ENCODE measurements around the gene NDUFS8. TPM values are rescaled to one million over a fixed set of nuclear protein-coding genes. Genes with fewer than 3 reads are reported as not detected.

Gene NDUFS8
- polyA plus RNA-seq, 12 donors = 43.8 to 82.3 (median 58.9) TPM; not detected in 1

DNA sequence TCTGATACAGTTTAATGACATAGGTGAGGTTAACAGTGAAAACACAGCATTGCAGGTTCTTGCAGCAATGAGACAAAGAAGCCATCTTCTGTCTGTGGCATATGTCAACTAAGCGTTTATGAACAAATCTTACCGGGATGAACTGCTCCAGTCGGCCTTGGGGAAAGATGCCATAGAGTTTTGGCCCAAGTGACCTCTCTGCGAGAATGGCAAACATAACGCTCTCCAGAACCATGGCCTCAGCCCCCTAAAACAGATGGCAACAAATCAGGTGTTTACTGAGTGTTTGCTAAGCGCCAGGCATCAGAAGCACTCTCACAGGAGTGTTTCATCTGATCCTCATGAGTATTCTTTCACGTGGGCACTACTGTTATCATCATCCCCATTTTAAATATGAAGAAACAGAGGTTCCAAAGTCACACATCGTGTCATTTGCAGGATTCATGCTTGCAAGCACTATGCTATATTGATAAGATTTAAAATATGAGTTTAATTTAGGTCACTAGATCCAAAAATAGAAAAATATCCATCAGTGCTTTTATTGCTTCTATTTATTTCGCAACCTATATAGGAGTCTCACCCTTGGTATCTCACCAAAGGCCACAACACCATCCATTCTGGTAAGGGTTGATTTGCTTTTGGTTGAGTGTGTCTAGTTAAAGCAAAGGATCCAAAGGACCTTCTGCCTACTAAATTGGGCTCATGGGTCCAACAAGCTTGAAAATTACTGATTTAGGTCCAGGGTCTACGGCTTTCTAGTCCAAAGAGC lies 44.3 kb downstream of the NDUFS8 start:
- no peak for DNase-seq

DNA sequence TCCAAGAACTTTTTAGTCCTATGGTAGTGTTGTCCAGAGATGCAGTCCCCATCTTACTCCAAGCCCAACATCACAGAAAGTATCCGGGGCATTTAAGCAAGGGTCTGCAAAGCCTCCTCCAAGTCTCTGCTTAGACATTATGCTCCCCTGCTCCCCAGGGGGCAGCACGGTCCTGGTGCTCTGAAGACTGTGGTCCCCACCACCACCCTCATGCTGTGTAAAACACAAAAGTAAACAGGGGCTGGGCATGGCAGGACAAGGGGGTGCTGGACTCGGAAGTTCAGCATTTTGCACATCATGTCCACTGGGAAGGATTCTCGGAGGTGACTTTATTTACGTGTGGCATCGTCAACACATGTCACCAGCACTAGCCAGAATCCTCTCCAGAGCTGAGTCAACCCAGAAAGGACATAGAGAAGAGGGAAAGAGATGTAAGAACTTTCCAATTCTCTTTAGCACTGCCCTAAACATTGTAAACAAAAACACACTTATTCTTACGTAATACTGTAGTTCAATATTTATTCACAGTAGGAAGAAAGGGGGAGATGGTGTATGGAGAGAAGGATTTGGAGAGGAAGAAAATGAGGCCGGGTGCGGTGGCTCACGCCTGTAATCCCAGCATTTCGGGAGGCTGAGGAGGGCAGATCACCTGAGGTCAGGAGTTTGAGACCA lies 46.0 kb downstream of the NDUFS8 start:
- DNase-seq = no peak

DNA sequence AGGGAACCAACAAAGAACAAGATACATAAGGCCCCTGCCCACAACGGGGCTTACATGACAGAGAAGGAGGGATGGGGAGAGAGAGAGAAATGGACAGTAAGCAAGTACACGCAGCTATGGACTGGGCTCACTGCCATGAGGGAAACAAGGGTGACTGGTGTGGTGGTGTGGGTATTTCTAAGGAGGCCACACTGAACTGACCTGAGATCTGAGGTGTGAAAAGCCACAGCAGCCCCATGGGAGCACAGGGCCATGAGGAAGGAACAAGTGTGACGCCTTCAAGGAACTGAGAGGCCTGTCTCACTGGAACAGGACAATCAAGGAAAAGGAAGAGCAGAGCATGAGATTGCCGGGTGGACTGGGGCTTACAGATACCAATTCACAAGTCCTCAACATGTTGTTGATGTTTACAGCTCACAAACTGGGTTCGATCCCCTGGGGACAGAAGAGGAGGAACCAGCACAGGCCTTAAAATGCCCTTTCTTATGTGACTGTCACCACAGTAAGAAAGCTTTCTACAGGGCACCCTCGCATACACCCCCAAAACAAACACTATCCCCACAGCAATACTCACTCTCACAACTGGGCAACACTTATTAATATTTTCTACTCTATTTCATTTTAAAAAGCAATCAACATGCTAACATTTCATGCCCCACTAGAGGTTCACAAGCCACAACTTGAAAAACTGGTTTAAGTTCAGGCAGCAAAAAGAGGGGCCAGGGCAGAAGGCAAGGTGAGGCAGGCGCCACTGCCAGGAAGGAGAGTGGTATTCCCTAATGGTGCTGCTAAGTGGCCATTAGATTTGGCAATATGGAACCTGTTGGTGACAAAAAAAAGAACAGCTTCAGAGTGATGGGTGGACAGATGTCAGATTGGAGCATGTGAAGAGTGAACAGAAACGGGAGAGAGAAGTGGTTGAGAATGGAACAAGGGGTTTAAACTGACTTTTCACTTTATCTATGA lies 47.4 kb downstream of the NDUFS8 start:
- DNase-seq = no peak

DNA sequence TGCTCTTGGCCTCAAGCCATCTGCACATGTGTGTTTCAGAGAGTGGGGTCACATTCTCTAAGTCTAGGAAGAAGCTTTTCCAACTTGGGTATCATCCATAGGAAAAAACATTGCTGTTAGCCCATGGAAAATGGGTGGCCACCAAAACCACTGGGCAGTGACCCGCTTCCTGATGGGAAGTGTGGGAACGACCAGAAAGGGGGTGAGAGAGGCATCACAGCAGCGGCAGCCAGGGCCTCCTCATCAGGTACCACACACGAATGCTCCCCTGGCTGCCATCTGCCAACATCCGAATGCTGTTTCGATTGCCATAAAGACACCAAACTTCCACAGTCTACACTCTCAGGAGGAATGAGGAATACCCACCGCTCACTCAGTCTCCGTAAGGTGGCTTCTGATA lies 50.4 kb downstream of the NDUFS8 start:
- DNase-seq = no peak

DNA sequence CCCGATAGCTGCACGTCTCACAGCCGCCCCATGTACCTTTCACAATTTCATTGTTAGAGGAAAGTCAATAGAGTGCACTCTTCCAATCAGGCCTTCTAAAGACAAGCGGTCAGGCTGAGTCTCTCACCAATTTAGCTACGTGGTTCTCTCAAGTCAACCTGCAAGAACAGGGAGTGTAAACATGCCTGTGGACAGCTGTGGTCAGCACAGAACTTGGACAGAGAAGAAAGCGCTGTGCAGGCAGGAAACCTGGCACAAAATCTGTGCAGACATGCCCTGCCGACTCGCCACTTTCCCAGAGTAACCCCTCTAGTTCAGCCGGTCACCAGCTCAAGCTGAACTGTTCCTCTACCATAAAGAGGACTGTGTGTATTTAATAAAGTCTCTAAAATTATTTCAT lies 51.2 kb downstream of the NDUFS8 start:
- no peak for DNase-seq

DNA sequence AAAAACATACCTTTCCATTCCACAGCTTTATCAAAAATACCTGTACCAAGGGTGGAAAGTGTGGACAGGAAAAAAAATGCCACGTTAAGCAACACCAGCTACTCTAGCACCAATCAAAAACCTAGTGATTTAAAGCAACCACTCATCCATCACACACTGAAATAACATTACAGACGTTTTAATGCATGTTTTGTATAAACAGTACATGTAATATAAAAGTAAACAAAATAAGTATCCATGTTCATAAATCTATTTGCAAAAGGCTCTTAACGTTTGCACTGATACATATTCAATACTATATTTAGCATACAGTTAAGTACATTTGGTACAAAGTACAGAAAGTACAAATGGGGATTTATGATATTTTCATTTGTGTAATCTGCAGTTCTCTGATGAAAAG lies 52.0 kb downstream of the NDUFS8 start:
- DNase-seq = no peak

DNA sequence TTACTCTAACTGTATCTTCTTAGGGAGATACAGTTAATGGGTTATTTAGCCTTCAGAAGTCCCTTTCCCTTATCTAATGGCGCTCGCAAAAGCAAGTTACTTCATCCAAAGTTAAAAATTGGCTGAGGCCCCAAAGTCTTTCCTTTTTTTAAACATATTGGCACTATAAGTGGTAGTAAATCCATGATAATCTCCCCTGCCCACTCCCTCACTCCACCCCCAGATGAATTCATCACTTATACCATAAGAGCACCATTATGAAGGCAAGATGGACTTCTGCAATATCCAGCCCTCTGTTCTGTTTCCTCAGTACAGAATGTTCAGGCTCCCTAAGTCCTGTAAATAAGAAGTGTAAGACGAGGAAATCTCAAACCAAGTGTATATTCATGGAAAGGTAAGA lies 53.0 kb downstream of the NDUFS8 start:
- DNase-seq = no peak

Other genes starting within 250 kb of the NDUFS8 start
- 10 to 100 TPM in 1 of 12 donors, 1 to 10 TPM in 10, not detected in 1; 3.4 to 12.6 (median 5.3) TPM for gene UNC93B1, start 26.6 kb upstream of the NDUFS8 start, polyA plus RNA-seq (ENCODE audit: insufficient read length in 12 of 12)
- gene ALDH3B1, start 20.4 kb upstream of the NDUFS8 start, polyA plus RNA-seq (ENCODE audit: insufficient read length in 12 of 12) = 100 to 1,000 TPM in 1 of 12 donors, 10 to 100 TPM in 1, 1 to 10 TPM in 10; 3.2 to 155 (median 7.6) TPM
- gene TCIRG1, start 8.3 kb downstream of the NDUFS8 start, polyA plus RNA-seq (ENCODE audit: insufficient read length in 12 of 12) = 10 to 100 TPM in 11 of 12 donors, not detected in 1; 15.3 to 47.2 (median 24.0) TPM
- gene CHKA, start 90.7 kb downstream of the NDUFS8 start, polyA plus RNA-seq (ENCODE audit: insufficient read length in 12 of 12) = 10 to 100 TPM in 11 of 12 donors, not detected in 1; 10.7 to 43.3 (median 22.1) TPM
- gene KMT5B, start 182.6 kb downstream of the NDUFS8 start, polyA plus RNA-seq (ENCODE audit: insufficient read length in 12 of 12) = 10 to 100 TPM in 11 of 12 donors, not detected in 1; 40.3 to 61.3 (median 47.9) TPM
- 10 to 100 TPM in 11 of 12 donors, not detected in 1; 20.9 to 47.8 (median 26.9) TPM for gene C11orf24, start 241.3 kb downstream of the NDUFS8 start, polyA plus RNA-seq (ENCODE audit: insufficient read length in 12 of 12)

Measured in muscle of arm (tissue), 12 donors.